H1 (cell line): ENCODE results near the gene LDAH. TPM values are rescaled to one million over a fixed set of nuclear protein-coding genes. Genes with fewer than 3 reads are reported as not detected.
A peak's percentile ranks its signal among the peaks of the same experiment; 100 is the strongest.

Experiments
- CTCF ChIA-PET: fragments of 300-600 bp; sonication (Branson Sonifier 250); formaldehyde crosslinking; loops from one replicate; lab custom pipeline; 2021; ENCODE audit not compliant: partially characterized antibody; lab: Charles Lee
- POLR2A ChIA-PET: fragments of 300-600 bp; sonication (Branson Sonifier 250); formaldehyde crosslinking; loops from one replicate; lab custom pipeline; 2021; ENCODE audit warnings: inconsistent platforms; ENCODE audit not compliant: partially characterized antibody; lab: Charles Lee
- DNase-seq, 2 experiments: peaks; one replicate each; pipeline versions ENCODE4 v3.0.0 to v3.0.0-alpha.2; 2010 to 2022; ENCODE audit warnings: low spot score in 2 of 2, low read depth in 1 of 2, mixed read lengths in 1 of 2
- FAIRE-seq: peaks from 2 replicates; lab custom pipeline; 2011; peaks lifted over from hg19 to GRCh38; lab: Jason Lieb, UNC
- H2AFZ ChIP-seq: 2 replicates; pipeline ENCODE4 v1.8.1; 2012; ENCODE audit warnings: low read length, inconsistent platforms
- H2AK5ac ChIP-seq: 2 replicates; pipeline ENCODE4 v1.6.1; 2013; ENCODE audit warnings: low read depth, low read length
- H2BK120ac ChIP-seq: replicated peaks from 2 replicates; pipeline ENCODE3; 2013; ENCODE audit warnings: low read depth, low read length, inconsistent platforms
- H2BK12ac ChIP-seq: 2 replicates; pipeline ENCODE4 v1.6.1; 2013; ENCODE audit warnings: low read depth, low read length
- H2BK15ac ChIP-seq: 2 replicates; pipeline ENCODE4 v1.6.1; 2013; ENCODE audit warnings: low read length
- H2BK20ac ChIP-seq: 2 replicates; pipeline ENCODE4 v1.6.1; 2013; ENCODE audit warnings: low read length
- H2BK5ac ChIP-seq: 2 replicates; pipeline ENCODE4 v1.6.1; 2013; ENCODE audit warnings: low read depth, low read length
- H3K14ac ChIP-seq: 2 replicates; pipeline ENCODE4 v1.6.1; 2013; ENCODE audit warnings: inconsistent platforms; ENCODE audit not compliant: insufficient read length
- H3K18ac ChIP-seq: 2 replicates; pipeline ENCODE4 v1.6.1; 2013; ENCODE audit warnings: low read length; ENCODE audit errors: extremely low read depth
- H3K23ac ChIP-seq: 2 replicates; pipeline ENCODE4 v1.6.1; 2013; ENCODE audit warnings: inconsistent platforms; ENCODE audit not compliant: insufficient read length
- H3K23me2 ChIP-seq: 2 replicates; pipeline ENCODE4 v1.6.1; 2013; ENCODE audit warnings: low read depth, low read length
- H3K27ac ChIP-seq: 2 replicates; pipeline ENCODE4 v1.6.1; 2011; ENCODE audit warnings: low read depth, low read length, inconsistent platforms
- H3K27me3 ChIP-seq, 4 experiments: replicated peaks in 1 of 4; 1 replicate in 1 of 4; 2 replicates in 3 of 4; pipeline versions ENCODE4 v1.6.1 to v1.8.1; 2011 to 2013; ENCODE audit warnings: low read length in 3 of 4, mild to moderate bottlenecking in 3 of 4, inconsistent platforms in 2 of 4, mixed read lengths in 2 of 4, moderate library complexity in 1 of 4; ENCODE audit not compliant: control insufficient read depth in 3 of 4, insufficient read depth in 3 of 4; ENCODE audit errors: extremely low read depth in 1 of 4
- H3K36me3 ChIP-seq, 4 experiments: 2 replicates each; pipeline versions ENCODE4 v1.6.1 to v1.8.1; 2011 to 2013; ENCODE audit warnings: mild to moderate bottlenecking in 4 of 4, low read length in 3 of 4, moderate library complexity in 2 of 4, control low read depth in 1 of 4, inconsistent platforms in 1 of 4; ENCODE audit not compliant: insufficient read depth in 4 of 4, control insufficient read depth in 2 of 4
- H3K4ac ChIP-seq: replicated peaks from 2 replicates; pipeline ENCODE3; 2013; ENCODE audit warnings: low read length, low read depth, mixed read lengths, inconsistent platforms; ENCODE audit not compliant: insufficient read length
- H3K4me1 ChIP-seq, 4 experiments: replicated peaks in 1 of 4; 1 replicate in 1 of 4; 2 replicates in 3 of 4; pipeline versions ENCODE4 v1.6.1 to v1.8.1; 2011 to 2013; ENCODE audit warnings: low read length in 3 of 4, inconsistent platforms in 2 of 4, mixed read lengths in 1 of 4; ENCODE audit not compliant: insufficient read depth in 4 of 4, control insufficient read depth in 3 of 4
- H3K4me2 ChIP-seq, 2 experiments: 2 replicates each; pipeline versions ENCODE4 v1.6.1 to v1.8.1; 2011 to 2013; ENCODE audit warnings: low read depth in 2 of 2, low read length in 2 of 2, control low read depth in 1 of 2, inconsistent platforms in 1 of 2, mild to moderate bottlenecking in 1 of 2; ENCODE audit not compliant: insufficient read depth in 1 of 2
- H3K4me3 ChIP-seq, 4 experiments: fragments of 200-600, 300-600 bp in 1 of 4; sonication (generic), shearing (Covaris generic), sonication (Bioruptor Twin) in 1 of 4; 2 replicates each; pipeline versions ENCODE4 v1.5.1 to v1.8.1; 2011 to 2016; ENCODE audit warnings: low read length in 4 of 4, low read depth in 3 of 4, control low read depth in 2 of 4, inconsistent platforms in 2 of 4, mild to moderate bottlenecking in 2 of 4, mixed read lengths in 1 of 4, moderate library complexity in 1 of 4; ENCODE audit not compliant: insufficient read depth in 2 of 4; ENCODE audit errors: extremely low read depth in 1 of 4
- H3K56ac ChIP-seq: replicated peaks from 2 replicates; pipeline ENCODE3; 2013; ENCODE audit warnings: low read depth, mild to moderate bottlenecking, mixed read lengths, low read length, inconsistent platforms; ENCODE audit not compliant: insufficient read length
- H3K79me1 ChIP-seq: 2 replicates; pipeline ENCODE4 v1.6.1; 2013; ENCODE audit warnings: low read depth, low read length, control low read depth
- H3K79me2 ChIP-seq, 2 experiments: 2 replicates each; pipeline versions ENCODE4 v1.6.1 to v1.8.1; 2012 to 2013; ENCODE audit warnings: low read length in 2 of 2, mild to moderate bottlenecking in 2 of 2, inconsistent platforms in 1 of 2; ENCODE audit not compliant: insufficient read depth in 2 of 2, control insufficient read depth in 1 of 2
- H3K9ac ChIP-seq, 4 experiments: replicated peaks in 1 of 4; 1 replicate in 1 of 4; 2 replicates in 3 of 4; pipeline versions ENCODE4 v1.6.1 to v1.8.1; 2011 to 2013; ENCODE audit warnings: low read depth in 3 of 4, low read length in 3 of 4, control low read depth in 2 of 4, mild to moderate bottlenecking in 2 of 4, moderate library complexity in 2 of 4, inconsistent platforms in 1 of 4; ENCODE audit errors: extremely low read depth in 1 of 4
- H3K9me3 ChIP-seq, 2 experiments: 2 replicates each; pipeline versions ENCODE4 v1.6.1 to v1.8.1; 2012 to 2013; ENCODE audit warnings: mild to moderate bottlenecking in 2 of 2, moderate library complexity in 2 of 2, control low read depth in 1 of 2, inconsistent platforms in 1 of 2, low read depth in 1 of 2, low read length in 1 of 2, mixed read lengths in 1 of 2; ENCODE audit not compliant: insufficient read depth in 2 of 2
- H4K20me1 ChIP-seq, 2 experiments: replicated peaks in 1 of 2; 2 replicates each; pipeline versions ENCODE3 to v1.8.1; 2011 to 2013; ENCODE audit warnings: inconsistent platforms in 2 of 2, low read length in 2 of 2, mild to moderate bottlenecking in 1 of 2; ENCODE audit not compliant: insufficient read depth in 2 of 2, control insufficient read depth in 1 of 2
- H4K5ac ChIP-seq: 2 replicates; pipeline ENCODE4 v1.6.1; 2013; ENCODE audit warnings: low read length, low read depth, mixed read lengths, inconsistent platforms; ENCODE audit not compliant: insufficient read length
- H4K8ac ChIP-seq: 2 replicates; pipeline ENCODE4 v1.8.0; 2013; ENCODE audit warnings: mild to moderate bottlenecking, moderate library complexity, low read length, inconsistent platforms; ENCODE audit not compliant: insufficient read depth; ENCODE audit errors: extremely low read depth
- H4K91ac ChIP-seq: replicated peaks from 2 replicates; pipeline ENCODE3; 2013; ENCODE audit warnings: low read length, mixed read lengths, inconsistent platforms; ENCODE audit not compliant: insufficient read length
- BCL11A ChIP-seq, 2 experiments: IDR thresholded peaks; one replicate each; pipeline ENCODE4 v1.6.1; 2011; ENCODE audit warnings: low read depth in 2 of 2, low read length in 2 of 2, mild to moderate bottlenecking in 2 of 2
- HDAC2 ChIP-seq, 2 experiments: fragments of 300-600 bp in 1 of 2; sonication (generic) in 1 of 2; IDR thresholded peaks; 2 replicates each; pipeline ENCODE4 v1.6.1; 2011 to 2012; ENCODE audit warnings: low read depth in 2 of 2, low read length in 2 of 2, mild to moderate bottlenecking in 2 of 2, moderate library complexity in 2 of 2, borderline replicate concordance in 1 of 2, inconsistent platforms in 1 of 2
- JUN ChIP-seq: IDR thresholded peaks from 2 replicates; pipeline ENCODE4 v1.6.1; 2011; ENCODE audit warnings: low read depth, mild to moderate bottlenecking, improper control_type of control experiment, low read length
- POU5F1 ChIP-seq: IDR thresholded peaks from 2 replicates; pipeline ENCODE4 v1.6.1; 2011; ENCODE audit warnings: low read depth, mild to moderate bottlenecking, low read length, moderate library complexity
- TEAD4 ChIP-seq: IDR thresholded peaks from 2 replicates; pipeline ENCODE4 v1.6.1; 2012; ENCODE audit warnings: low read depth, low read length, inconsistent platforms, mixed read lengths
- WGBS, 2 experiments: shearing (Covaris generic) in 1 of 2; methylation state at CpG; one replicate each; pipeline versions ENCODE4 v1.1.6 to v1.1.7; 2013 to 2015; ENCODE audit warnings: low lambda C conversion rate in 2 of 2, mixed read lengths in 2 of 2, inconsistent platforms in 1 of 2, low coverage in 1 of 2, missing lambda C conversion rate in 1 of 2; ENCODE audit not compliant: insufficient replicate concordance in 2 of 2, insufficient coverage in 1 of 2, insufficient read length in 1 of 2; ENCODE audit errors: extremely low coverage in 1 of 2, missing lambda C conversion rate in 1 of 2; 5-methylcytosine and 5-hydroxymethylcytosine counted together
- polyA plus RNA-seq, 7 experiments: library from polyadenylated mRNA; depleted of rRNA in 3 of 7; stranded (reverse) in 5 of 7; unstranded in 2 of 7; fragments of >200 nt in 5 of 7; fragments of 200-250 nt in 2 of 7; gene quantifications; 1 replicate in 5 of 7; 2 replicates in 1 of 7; 4 replicates in 1 of 7; pipeline versions ENCODE4 v1.2.1 to v1.2.3, GENCODE V29; 2011 to 2013; ENCODE audit warnings: missing spikeins in 2 of 7, mixed read lengths in 2 of 7
- total RNA-seq: library from RNA; stranded (reverse); fragmentation: NEBNext Ultra II Directional; extraction: Animal tissue kit (Norgen Biotek cat#: 25700); gene quantifications from 2 replicates; pipeline ENCODE4 v1.2.1, GENCODE V29; 2021
- TF ChIP-seq, protein P1 (sequence below), 3 experiments: IDR thresholded peaks; 1 replicate in 2 of 3; 2 replicates in 1 of 3; pipeline versions ENCODE4 v1.5.1 to v1.6.1; 2011; ENCODE audit warnings: low read length in 3 of 3, mild to moderate bottlenecking in 3 of 3, inconsistent platforms in 2 of 3, low read depth in 1 of 3, moderate library complexity in 1 of 3; ENCODE audit not compliant: insufficient read depth in 1 of 3; ENCODE audit errors: control extremely low read depth in 1 of 3
- TF ChIP-seq, protein P2 (sequence below): IDR thresholded peaks from 2 replicates; pipeline ENCODE4 v1.6.1; 2012; ENCODE audit warnings: inconsistent platforms

Gene LDAH
- total and polyA plus RNA-seq, 2 of the 8 experiments (the other 6 are each of a cell fraction or from before 2014, with no cell fraction given): 10.9 to 26.3 TPM

DNA sequence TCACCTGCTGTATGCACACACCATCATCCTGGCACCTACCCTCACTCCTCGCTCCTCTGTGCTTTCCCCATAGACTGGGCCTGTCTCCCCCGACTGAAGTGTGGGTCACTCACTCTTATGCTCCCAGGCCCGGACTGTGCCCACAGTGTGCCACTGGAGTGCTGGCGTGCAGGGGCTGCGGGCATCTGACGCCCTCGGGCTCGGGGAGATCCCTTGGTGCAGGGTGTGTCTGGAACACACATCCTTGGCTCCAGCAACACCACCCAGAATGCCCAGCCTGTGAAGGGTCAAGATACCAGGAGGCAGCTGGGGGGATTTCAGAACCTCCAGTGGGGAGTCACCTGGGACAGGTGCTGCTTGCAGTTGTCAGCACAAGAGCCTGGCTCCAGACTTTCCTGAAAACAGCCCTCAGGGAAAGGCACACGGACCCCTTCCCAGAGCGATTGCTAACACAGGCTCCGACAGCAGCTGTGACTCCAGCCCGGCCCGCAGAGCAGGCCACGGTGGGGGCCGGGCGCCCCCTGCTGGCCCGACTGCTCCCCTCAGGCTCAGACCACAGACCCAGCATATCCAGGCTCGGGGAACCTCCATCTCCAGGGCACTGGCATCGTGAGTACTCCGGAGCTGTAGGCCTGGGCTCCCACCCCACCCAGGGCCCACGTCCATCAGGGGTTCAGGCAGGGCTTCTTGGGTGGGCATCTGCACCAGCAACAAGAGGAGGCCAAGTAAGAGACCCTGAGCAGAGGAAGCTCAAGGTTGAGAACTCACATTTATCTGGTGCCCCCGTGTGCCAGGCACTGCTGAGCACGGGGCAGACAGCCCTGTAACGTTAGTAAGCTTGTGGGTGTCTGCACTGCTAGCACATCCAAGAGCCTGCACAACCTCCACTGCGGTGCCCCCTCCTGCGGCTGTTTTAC, 180.6 kb downstream of the LDAH start:
- no peak overlapping the region for H3K9ac ChIP-seq
- 50% methylated on average over 25 of the region's 26 CpGs; no CpG with 5 or more reads in 1 of the 2 experiments for WGBS, 2 experiments
- H3K4ac ChIP-seq: no peak overlapping the region
- no peaks in the 10 kb centered on the region for H3K36me3 ChIP-seq
- no peak overlapping the region for H4K91ac ChIP-seq
- H4K5ac ChIP-seq: no peak overlapping the region
- H3K4me3 ChIP-seq: no peak overlapping the region
- H3K9me3 ChIP-seq: no peaks in the 10 kb centered on the region
- ChIA-PET POLR2A (interaction anchor here (0.9 to 1.7 kb wide), 3 partner anchors 9 to 199 kb away, joined by 3 to 15 read pairs (median 4); partner anchors contain the start of genes HS1BP3 and RHOB), CTCF (interaction anchor here (0.6 to 17.7 kb wide), 54 partner anchors 8 to 630 kb away, joined by 3 to 367 read pairs (median 5); partner anchors contain the start of genes HS1BP3, MATN3 and RHOB)
- no peaks in the 10 kb centered on the region for H3K79me2 ChIP-seq
- FAIRE-seq: no peak
- DNase-seq: peak; percentile 50 to 91
- no peaks in the 10 kb centered on the region for H3K4me1 ChIP-seq
- H3K27ac ChIP-seq: no peak overlapping the region
- H4K20me1 ChIP-seq: peaks cover 0 to 3% of the 10 kb centered on the region in 2 experiments
- H3K79me1 ChIP-seq: no peaks in the 10 kb centered on the region; the same call in 1 of the 2 replicates
- no peak overlapping the region for H3K4me2 ChIP-seq
- no peaks in the 10 kb centered on the region for H3K27me3 ChIP-seq
- no peak overlapping the region for H2AK5ac ChIP-seq
- no peak overlapping the region for H2AFZ ChIP-seq
- no peaks in the 10 kb centered on the region for H3K23me2 ChIP-seq
- H4K8ac ChIP-seq: no peak overlapping the region
- H3K56ac ChIP-seq: no peak overlapping the region
- H2BK15ac ChIP-seq: no peak overlapping the region
- no peak overlapping the region for H2BK5ac ChIP-seq
- H3K18ac ChIP-seq: no peak overlapping the region
- no peak overlapping the region for H2BK120ac ChIP-seq
- H3K23ac ChIP-seq: no peak overlapping the region
- H2BK20ac ChIP-seq: no peak overlapping the region
- H3K14ac ChIP-seq: no peak overlapping the region
- peak overlapping the region; percentile 4; the same call in 1 of the 2 replicates for H2BK12ac ChIP-seq
- TF ChIP-seq JUN: no peak
- TF ChIP-seq TEAD4: no peak
- TF ChIP-seq, protein P1, sequence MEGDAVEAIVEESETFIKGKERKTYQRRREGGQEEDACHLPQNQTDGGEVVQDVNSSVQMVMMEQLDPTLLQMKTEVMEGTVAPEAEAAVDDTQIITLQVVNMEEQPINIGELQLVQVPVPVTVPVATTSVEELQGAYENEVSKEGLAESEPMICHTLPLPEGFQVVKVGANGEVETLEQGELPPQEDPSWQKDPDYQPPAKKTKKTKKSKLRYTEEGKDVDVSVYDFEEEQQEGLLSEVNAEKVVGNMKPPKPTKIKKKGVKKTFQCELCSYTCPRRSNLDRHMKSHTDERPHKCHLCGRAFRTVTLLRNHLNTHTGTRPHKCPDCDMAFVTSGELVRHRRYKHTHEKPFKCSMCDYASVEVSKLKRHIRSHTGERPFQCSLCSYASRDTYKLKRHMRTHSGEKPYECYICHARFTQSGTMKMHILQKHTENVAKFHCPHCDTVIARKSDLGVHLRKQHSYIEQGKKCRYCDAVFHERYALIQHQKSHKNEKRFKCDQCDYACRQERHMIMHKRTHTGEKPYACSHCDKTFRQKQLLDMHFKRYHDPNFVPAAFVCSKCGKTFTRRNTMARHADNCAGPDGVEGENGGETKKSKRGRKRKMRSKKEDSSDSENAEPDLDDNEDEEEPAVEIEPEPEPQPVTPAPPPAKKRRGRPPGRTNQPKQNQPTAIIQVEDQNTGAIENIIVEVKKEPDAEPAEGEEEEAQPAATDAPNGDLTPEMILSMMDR (IDR thresholded peaks at IDR 0.05; ENCODE audit: control extremely low read depth in 1 of 3, insufficient read depth in 1 of 3, low read depth in 1 of 3, low read length in 3 of 3): peak in 2 of 3 experiments; percentile 95; a peak in 3 of 4 replicates
- TF ChIP-seq, protein P2, sequence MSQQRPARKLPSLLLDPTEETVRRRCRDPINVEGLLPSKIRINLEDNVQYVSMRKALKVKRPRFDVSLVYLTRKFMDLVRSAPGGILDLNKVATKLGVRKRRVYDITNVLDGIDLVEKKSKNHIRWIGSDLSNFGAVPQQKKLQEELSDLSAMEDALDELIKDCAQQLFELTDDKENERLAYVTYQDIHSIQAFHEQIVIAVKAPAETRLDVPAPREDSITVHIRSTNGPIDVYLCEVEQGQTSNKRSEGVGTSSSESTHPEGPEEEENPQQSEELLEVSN: no peak
- no peak for TF ChIP-seq BCL11A (IDR thresholded peaks at IDR 0.05; ENCODE audit: low read depth in 2 of 2, low read length in 2 of 2)
- TF ChIP-seq POU5F1: no peak
- TF ChIP-seq HDAC2 (IDR thresholded peaks at IDR 0.05; ENCODE audit: borderline replicate concordance in 1 of 2, low read depth in 2 of 2, low read length in 2 of 2): no peak
